GM18517 (cell line): ENCODE data around the gene SLC29A1.
"Not testable (repeated sequence)": the region's sequence is repeated elsewhere in the genome, so short reads cannot be mapped to it uniquely, and the experiment has no call there.

Experiments used
- ATAC-seq: cut with Tn5 transposase; IDR thresholded peaks from one replicate; pipeline ENCODE4 v1.9.1; 2021; ENCODE audit warnings: mild to moderate bottlenecking, moderate library complexity; ENCODE audit not compliant: unreplicated experiment

SLC29A1 gene

GRCh38 chr6:44223319-44224028 lies at the start of gene SLC29A1:
Gene SLC29A1 (plus strand): TSS chr6:44223595. CDS start chr6:44227314, 3,719 bp downstream.
- ATAC-seq, result peak; percentile 44

GRCh38 chr6:44176130-44176761 lies 47.1 kb upstream of the SLC29A1 start:
- ATAC-seq, result no peak

- ATAC-seq, result peak; percentile 47
Measured at GRCh38 chr6:44176762-44177509, 46.5 kb upstream of the SLC29A1 start.

GRCh38 chr6:44177691-44178423 lies 45.5 kb upstream of the SLC29A1 start:
- ATAC-seq, result no peak

GRCh38 chr6:44178424-44179071 lies 44.8 kb upstream of the SLC29A1 start:
- no peak for ATAC-seq

DNA sequence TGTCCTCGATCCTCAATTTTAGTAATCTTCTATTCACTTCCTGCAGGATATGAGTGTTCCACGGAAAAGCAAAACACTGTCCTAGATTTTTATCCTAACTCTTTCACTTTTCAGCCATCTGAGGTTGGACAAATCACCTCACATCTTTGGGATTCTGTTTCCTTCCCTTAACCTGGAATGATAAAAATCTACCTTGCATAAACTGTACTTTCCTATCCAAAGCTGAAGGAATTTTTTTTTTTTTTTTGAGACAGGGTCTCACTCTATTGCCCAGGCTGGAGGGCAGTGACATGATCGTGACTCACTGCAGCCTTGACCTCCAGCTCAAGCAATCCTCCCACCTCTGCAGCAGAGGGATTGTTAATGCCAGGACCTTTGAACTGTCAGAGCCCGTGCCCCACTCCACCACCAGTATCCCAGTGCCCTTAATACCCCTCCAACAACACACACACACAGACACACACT lies 44.3 kb upstream of the SLC29A1 start:
- no peak for ATAC-seq

DNA sequence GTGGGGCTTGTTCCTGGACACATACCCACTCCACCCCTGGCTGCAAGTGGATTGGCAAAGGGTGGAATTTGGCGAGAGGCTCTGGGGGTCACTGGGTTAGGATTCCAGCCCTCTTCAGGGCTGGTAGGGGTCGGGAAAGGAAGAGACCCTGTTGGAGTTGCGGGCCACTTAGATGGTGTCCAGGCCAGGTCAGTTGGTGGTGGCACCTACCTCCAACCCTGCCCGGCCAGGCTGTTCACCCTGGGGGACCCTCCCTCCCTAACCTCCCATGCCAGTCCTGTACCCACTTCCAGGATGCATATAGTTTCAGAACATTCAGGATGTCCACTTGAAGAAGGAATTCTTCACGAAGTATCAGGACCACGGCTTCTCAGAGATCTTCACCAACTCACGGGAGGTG lies 43.7 kb upstream of the SLC29A1 start:
- no peak for ATAC-seq

GRCh38 chr6:44180406-44180805 lies 43.0 kb upstream of the SLC29A1 start:
- no peak for ATAC-seq

- no peak for ATAC-seq
Measured at GRCh38 chr6:44180886-44181285, 42.5 kb upstream of the SLC29A1 start.

DNA sequence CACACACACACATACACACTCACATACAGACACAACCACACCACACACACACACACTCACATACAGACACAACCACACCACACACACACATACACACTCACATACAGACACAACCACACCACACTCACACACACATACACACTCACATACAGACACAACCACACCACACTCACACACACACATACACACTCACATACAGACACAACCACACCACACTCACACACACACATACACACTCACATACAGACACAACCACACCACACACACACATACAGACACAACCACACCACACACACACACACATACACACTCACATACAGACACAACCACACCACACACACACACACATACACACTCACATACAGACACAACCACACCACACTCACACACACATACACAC lies 41.6 kb upstream of the SLC29A1 start:
- ATAC-seq, result not testable (repeated sequence)

- no peak for ATAC-seq
Measured at GRCh38 chr6:44182911-44183390, 40.4 kb upstream of the SLC29A1 start.

DNA sequence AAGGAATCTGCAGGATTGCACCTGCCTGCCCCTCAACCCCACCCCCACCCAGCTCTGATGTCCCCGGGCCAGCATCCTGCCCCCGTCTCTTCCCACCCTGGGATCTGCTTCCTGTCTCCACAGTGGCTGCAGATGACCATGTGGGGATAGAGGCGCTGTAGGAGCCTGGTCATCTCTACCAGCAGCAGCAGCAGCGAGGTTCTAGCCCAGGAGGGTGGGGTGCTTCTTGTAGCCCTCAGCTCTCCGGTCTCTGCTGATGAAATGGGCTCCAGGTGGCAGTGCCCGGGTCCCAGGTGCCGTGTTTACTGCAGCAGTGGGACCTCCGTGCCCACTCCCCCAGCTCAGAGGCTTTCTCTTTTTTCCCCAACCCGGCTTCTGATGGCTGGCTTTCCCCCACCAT lies 39.6 kb upstream of the SLC29A1 start:
- ATAC-seq, result no peak

- ATAC-seq, result not testable (repeated sequence)
Measured at GRCh38 chr6:44185356-44185755, 38.0 kb upstream of the SLC29A1 start.

GRCh38 chr6:44185953-44186634 lies 37.3 kb upstream of the SLC29A1 start:
- ATAC-seq, result no peak

- ATAC-seq, result no peak
Measured at GRCh38 chr6:44186635-44187025, 36.8 kb upstream of the SLC29A1 start.

- ATAC-seq, result no peak
Measured at GRCh38 chr6:44188819-44189218, 34.6 kb upstream of the SLC29A1 start.

GRCh38 chr6:44189257-44189656 lies 34.1 kb upstream of the SLC29A1 start:
- ATAC-seq, result no peak

DNA sequence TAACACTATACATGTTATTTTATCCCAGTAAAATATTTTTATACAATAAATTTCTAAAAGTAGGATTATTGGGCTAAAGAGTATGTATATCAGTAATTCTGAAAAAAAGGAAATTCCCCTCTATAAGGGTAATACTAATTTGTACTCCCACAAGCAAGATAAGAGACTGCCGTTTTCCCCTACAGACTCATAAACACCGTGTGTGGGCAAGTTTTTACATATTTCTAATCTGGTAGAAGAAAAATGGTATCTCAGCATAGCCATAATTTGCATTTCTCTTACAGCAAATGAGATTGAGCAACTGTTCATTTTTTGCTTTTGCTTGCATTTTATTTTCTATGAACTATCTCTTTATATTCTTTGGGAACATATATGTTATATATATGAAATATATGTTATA lies 32.7 kb upstream of the SLC29A1 start:
- ATAC-seq, result peak; percentile 64

DNA sequence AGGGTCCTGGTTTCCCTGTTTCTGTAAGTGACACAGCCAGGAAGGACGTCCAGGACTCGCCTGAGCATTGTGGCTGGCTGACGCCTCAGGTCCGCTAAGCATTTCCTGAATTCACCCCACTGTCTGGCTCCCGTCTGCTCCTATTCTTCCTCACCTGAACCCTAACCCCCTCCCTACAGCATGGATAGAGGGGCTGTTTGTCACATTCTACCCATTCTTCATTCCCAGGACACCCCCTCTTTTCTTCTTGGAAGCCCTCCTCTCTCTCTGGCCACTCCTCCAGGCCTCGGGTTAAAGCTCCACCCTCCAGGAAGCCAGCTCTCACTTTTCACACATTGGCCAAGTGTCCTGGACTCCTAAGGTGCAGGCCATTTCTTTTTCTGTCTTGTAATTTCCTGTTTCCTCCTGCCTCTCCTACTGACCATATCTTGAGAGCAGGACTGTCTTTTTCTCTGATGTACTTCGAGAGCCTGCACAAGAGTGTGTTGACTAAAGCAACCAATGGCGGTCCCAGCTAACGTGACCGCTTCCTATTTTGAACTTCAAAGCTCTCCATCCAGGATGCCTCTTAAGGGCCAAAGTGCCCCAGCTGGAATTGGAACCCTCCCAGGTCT lies 30.9 kb upstream of the SLC29A1 start:
- ATAC-seq, result no peak
